ENCODE data around the gene TCTN2. TPM values are rescaled to one million over a fixed set of nuclear protein-coding genes. Genes with fewer than 3 reads are reported as not detected.

TCTN2 gene
- total RNA-seq, 4 donors from 2014 or later = 1.2 to 9.1 (median 4.3) TPM

- DNase-seq = no peak
- Histone ChIP-seq H3K27me3 (no peaks in the 10 kb centered on the region), H3K36me3 (peaks cover 0 to 69% (median 0%) of the 10 kb centered on the region in 3 donors), H3K9me3 (no peaks in the 10 kb centered on the region), H3K4me3 (no peak overlapping the region), H3K4me1 (no peaks in the 10 kb centered on the region), H3K27ac (no peak overlapping the region)
- no peak for TF ChIP-seq POLR2A (IDR thresholded peaks at IDR 0.05)
- TF ChIP-seq CTCF (IDR thresholded peaks at IDR 0.05) = no peak
These were observed 83.3 kb downstream of the TCTN2 start for GRCh38 chr12:123754041-123754772.

GRCh38 chr12:123757561-123757960 lies 86.6 kb downstream of the TCTN2 start:
- no peak overlapping the region for H3K4me3 ChIP-seq
- no peaks in the 10 kb centered on the region for H3K9me3 ChIP-seq
- DNase-seq = no peak
- H3K4me1 ChIP-seq = peaks cover 0 to 13% (median 4%) of the 10 kb centered on the region in 4 donors
- no peak overlapping the region for H3K27ac ChIP-seq
- peaks cover 0 to 52% (median 0%) of the 10 kb centered on the region in 3 donors for H3K36me3 ChIP-seq
- TF ChIP-seq POLR2A (IDR thresholded peaks at IDR 0.05) (no peak), CTCF (IDR thresholded peaks at IDR 0.05) (no peak)
- H3K27me3 ChIP-seq = no peaks in the 10 kb centered on the region

Other genes starting within 250 kb of the TCTN2 start
- gene RILPL2, start 234.4 kb upstream of the TCTN2 start, total RNA-seq = 1 to 10 TPM in 3 of 4 donors, under 1 TPM in 1; 0.70 to 9.9 (median 2.3) TPM
- gene SNRNP35, start 213.0 kb upstream of the TCTN2 start, total RNA-seq = 10 to 100 TPM; 23.4 to 64.4 (median 33.2) TPM
- gene RILPL1, start 137.4 kb upstream of the TCTN2 start, total RNA-seq = 10 to 100 TPM in 1 of 4 donors, 1 to 10 TPM in 3; 1.4 to 29.7 (median 4.6) TPM
- gene TMED2, start 86.6 kb upstream of the TCTN2 start, total RNA-seq = 100 to 1,000 TPM in 1 of 4 donors, 10 to 100 TPM in 3; 32.2 to 111 (median 78.0) TPM
- 10 to 100 TPM; 15.2 to 47.9 (median 24.4) TPM for gene DDX55, start 69.0 kb upstream of the TCTN2 start, total RNA-seq
- 100 to 1,000 TPM in 2 of 4 donors, 10 to 100 TPM in 2; 89.1 to 113 (median 103) TPM for gene EIF2B1, start 37.4 kb upstream of the TCTN2 start, total RNA-seq
- gene GTF2H3, start 37.3 kb upstream of the TCTN2 start, total RNA-seq = 10 to 100 TPM; 11.1 to 25.6 (median 15.5) TPM
- 10 to 100 TPM; 15.7 to 53.5 (median 32.9) TPM for gene ATP6V0A2, start 41.2 kb downstream of the TCTN2 start, total RNA-seq
- 1 to 10 TPM in 1 of 4 donors, under 1 TPM in 3; under 0.01 to 1.7 (median 0.28) TPM for gene DNAH10, start 91.2 kb downstream of the TCTN2 start, total RNA-seq

Data from Peyer's patch (tissue), 4 donors.